KBM-7 (cell line): ENCODE data around the gene NAALADL2.
"Not testable (repeated sequence)": the region's sequence is repeated elsewhere in the genome, so short reads cannot be mapped to it uniquely, and the experiment has no call there.

Experiments
- DNase-seq: peaks from one replicate; pipeline ENCODE4 v3.0.0-alpha.2; 2015
- in situ Hi-C: fragments of 300-500 bp; cut with MboI; formaldehyde crosslinking; loops from 2 replicates; pipeline ENCODE4 v1.14.3; 2020; ENCODE audit warnings: low sequenced_read_pairs, low pct_unique_long_range_greater_than_20kb, mixed read lengths

NAALADL2 gene

GRCh38 chr3:175173117-175173516, 314.0 kb downstream of the NAALADL2 start:
- DNase-seq, in situ Hi-C loops: not testable (repeated sequence)

GRCh38 chr3:175176556-175176955, 317.4 kb downstream of the NAALADL2 start:
- in situ Hi-C loops, result no loop called here
- DNase-seq, result no peak

DNA sequence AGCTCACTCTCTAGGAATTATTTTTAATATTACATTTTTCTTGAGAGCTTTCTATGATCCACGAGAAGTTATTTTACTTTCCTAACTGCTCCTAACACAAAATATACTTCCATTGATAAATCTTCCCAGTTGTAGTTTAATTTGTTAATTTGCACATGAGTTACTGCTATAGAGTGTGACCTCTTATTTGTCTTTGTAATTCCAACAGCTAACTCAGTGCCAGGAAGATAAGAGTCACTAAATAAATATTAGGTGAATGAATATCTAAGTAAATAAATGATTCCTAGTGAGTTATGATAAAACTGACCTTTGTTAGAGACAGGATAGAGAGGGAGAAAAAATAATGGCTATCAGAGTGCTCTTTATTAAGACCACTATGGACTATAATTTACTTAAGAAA, 319.9 kb downstream of the NAALADL2 start:
- DNase-seq, result no peak
- in situ Hi-C loops, result no loop called here

DNA sequence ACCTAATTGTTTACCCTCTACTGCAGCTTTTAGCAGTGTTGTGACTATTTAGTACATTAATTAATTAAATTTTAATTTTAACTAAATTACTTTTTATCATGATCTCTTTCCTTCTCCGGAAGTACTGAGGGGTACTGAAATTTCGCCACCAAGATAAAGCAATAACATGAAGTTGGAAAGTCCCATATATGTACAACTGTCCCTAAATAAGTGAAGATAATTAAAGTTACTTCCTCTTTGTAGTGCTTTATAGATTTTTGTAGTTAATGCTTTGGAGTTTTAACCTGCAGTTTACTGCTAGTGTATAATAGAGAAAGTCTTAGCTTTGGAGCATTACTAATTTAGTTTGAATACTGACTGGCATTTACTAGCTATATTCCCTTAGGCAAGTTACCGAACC, 325.3 kb downstream of the NAALADL2 start:
- in situ Hi-C loops, result no loop called here
- no peak for DNase-seq

DNA sequence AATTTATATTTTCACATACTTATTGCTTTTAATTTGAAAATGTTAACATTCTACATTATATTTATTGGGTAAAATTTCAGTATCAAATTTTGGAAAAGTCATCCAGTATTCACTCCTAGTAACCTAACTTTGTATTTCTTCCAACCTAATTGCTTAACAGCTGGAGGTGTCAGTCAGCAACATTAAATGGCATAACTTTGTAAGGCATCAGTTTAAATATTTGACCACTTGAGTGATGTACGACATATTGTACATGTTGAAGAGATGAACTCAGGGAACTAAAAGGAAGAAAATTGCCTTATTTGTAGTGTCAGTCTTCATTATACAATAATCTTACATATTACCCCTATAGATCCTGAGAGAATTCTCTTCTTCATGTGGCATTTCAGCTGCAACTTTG, 326.8 kb downstream of the NAALADL2 start:
- no peak for DNase-seq
- in situ Hi-C loops, result no loop called here

DNA sequence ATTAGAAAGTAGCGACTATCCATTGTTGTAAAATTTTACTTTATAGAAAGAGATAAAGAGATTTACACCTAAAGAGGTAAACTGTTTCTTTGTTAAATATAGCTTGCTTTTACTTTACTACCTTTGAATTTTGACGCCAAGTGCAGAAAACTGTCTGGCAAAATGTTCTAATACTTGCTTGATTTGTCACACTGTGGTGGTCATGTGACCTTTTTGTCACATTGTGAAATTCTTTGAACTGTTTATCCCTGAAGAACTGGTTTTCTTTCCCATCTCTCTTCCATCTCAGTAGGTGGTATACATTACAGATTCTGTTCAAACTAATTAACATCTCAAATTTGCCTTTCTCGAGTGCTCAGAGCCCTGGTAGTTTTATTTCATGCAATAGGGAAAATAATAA, 327.4 kb downstream of the NAALADL2 start:
- DNase-seq, result no peak

DNA sequence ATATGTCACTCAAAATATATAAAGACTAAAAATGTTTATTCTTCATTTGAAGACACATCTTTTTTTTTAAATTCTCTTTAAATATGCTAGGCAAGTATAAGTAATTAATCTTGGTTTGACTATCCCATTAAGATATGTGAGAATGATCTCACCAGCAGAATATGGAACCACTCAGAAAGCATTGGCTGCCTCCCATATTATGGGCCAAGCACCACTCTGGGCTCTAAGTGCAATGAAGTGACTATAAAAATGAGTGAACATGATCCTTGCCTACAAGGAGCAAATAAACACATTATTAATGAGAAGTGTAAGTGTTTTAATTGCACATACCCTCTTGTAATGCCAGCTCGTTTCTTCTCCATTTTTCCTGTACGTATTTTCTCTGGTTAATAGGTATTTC, 328.5 kb downstream of the NAALADL2 start:
- no peak for DNase-seq
- in situ Hi-C loops, result no loop called here

More for the DNA sequence above, 327.4 kb downstream of the NAALADL2 start:
- in situ Hi-C loops, result no loop called here

GRCh38 chr3:175192536-175192935, 333.4 kb downstream of the NAALADL2 start:
- DNase-seq, result no peak
- in situ Hi-C loops, result no loop called here

- no peak for DNase-seq
Observed at GRCh38 chr3:175193815-175194518, 334.8 kb downstream of the NAALADL2 start.

GRCh38 chr3:175198991-175199783, 340.1 kb downstream of the NAALADL2 start:
- DNase-seq, result no peak
- in situ Hi-C loops, result no loop called here

More at GRCh38 chr3:175193815-175194518, 334.8 kb downstream of the NAALADL2 start:
- in situ Hi-C loops, result no loop called here

DNA sequence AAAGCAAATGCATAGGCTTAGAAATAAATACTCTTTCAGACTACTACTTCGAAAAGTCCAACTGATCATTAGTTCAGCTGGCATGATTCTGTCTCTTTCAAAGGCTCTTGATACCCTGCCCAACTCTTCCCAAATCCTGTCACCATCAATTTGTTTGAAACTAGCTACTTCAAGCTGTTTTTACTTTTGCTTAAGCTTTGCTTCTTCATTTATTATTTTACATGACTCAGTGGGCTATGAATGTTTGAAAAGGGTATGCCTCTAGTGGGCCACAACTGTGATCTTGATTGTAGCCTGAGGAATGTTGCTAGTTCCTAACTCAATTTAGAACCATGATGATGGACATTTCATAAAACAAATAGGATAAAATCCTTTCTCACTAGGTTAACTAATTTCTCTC, 340.8 kb downstream of the NAALADL2 start:
- in situ Hi-C loops, result no loop called here
- DNase-seq, result no peak

- in situ Hi-C loops, result no loop called here
- DNase-seq, result no peak
Observed at GRCh38 chr3:175200391-175201095, 341.4 kb downstream of the NAALADL2 start.

- no peak for DNase-seq
- in situ Hi-C loops, result no loop called here
Observed at GRCh38 chr3:175207361-175207760, 348.2 kb downstream of the NAALADL2 start.

- DNase-seq, result no peak
- in situ Hi-C loops, result no loop called here
Observed at GRCh38 chr3:175208326-175208725, 349.2 kb downstream of the NAALADL2 start.

DNA sequence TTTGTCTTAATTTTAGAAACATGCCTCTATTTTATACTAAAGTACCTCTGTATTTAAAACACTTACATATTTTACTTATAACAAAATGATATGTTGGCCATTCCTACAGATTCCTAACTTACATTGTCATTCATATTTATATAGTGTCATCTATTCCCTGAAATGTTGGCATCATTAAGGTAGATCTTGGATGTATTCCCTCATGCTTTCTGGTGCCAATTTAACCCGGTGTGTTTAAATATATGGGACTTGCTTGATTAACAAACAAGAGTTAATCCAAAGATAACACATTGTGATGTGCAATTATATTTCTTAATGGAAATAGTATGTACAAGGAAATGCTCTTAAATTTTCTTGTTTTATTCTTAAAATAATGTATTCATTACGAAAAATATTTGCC, 352.3 kb downstream of the NAALADL2 start:
- in situ Hi-C loops, result no loop called here
- DNase-seq, result no peak

DNA sequence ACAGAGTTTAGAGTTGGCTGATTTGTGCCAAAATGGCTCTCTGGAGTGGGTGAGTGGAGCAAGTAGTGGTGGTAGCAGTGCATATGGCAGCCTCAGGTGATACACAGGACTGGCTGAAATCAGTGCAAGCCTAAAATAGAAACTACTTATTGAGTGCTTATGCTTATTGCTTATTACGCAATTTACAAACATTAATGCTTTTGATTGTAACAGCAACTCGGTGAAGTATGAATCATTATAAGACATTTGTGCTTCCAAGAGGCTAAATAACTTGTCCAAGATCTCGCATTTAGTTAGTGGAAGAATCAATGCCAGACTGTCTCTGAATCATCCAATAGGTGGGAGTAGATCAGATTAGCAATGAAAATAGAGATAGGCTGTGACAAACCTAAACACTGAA, 353.8 kb downstream of the NAALADL2 start:
- in situ Hi-C loops, result no loop called here
- DNase-seq, result no peak

GRCh38 chr3:175214216-175214615, 355.1 kb downstream of the NAALADL2 start:
- in situ Hi-C loops, result no loop called here
- no peak for DNase-seq

DNA sequence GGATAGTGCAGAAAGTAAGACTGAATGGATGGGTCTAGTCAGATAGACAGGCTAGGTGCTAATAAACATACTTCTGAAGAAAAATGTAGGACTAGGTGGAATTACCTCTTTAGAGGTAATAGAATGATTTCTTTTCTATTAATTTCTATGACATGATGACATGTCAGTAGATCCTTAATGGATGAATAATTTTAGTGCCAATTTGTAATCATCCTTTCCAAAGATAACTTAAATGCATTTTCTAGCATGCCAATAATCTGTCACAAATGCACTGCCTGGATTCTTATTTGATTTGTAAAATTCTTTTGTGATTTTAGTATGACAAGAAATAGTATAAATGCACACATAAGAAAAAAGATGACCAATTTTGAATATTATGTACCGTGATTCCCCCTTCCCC, 356.7 kb downstream of the NAALADL2 start:
- in situ Hi-C loops, result no loop called here

GRCh38 chr3:175222356-175222755, 363.2 kb downstream of the NAALADL2 start:
- no peak for DNase-seq
- in situ Hi-C loops, result no loop called here

More for the DNA sequence above, 356.7 kb downstream of the NAALADL2 start:
- no peak for DNase-seq

DNA sequence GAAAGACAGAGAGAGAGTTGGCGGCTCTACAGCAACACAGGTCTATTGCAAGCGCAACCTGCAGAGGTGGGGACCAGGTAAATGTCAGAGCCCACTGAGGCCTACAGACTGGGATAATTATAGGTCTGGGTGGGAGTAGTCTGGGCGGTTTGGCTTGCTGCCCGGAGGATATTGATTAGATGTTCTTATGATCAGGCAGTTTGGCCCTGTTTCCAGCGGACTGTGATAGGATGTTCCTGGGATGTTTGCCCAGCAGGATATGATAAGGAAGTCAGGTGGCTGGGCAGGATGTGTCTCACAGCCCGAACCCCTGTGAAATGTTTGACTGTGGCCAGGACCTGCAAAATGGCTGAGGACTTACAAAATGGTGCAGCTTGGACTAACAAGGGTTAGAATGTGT, 364.9 kb downstream of the NAALADL2 start:
- in situ Hi-C loops, result no loop called here

More for the DNA sequence above, 364.9 kb downstream of the NAALADL2 start:
- no peak for DNase-seq
